Adrenal gland (tissue), 5 donors: ENCODE data around the gene CD93.

ENCODE experiments used
- POLR2A ChIP-seq, 2 donors: fragments of 450-650 bp; IDR thresholded peaks; one replicate each; pipeline ENCODE4 v1.6.1; 2017; ENCODE audit warnings: antibody characterized with exemption in 2 of 2, mild to moderate bottlenecking in 2 of 2, moderate library complexity in 1 of 2
- TF ChIP-seq, protein P1 (sequence below), 6 experiments: fragments of 450-650 bp in 4 of 6; fragments of 200-600 bp in 2 of 6; sonication (generic) in 1 of 6; IDR thresholded peaks; 1 replicate in 5 of 6; 2 replicates in 1 of 6; pipeline versions ENCODE4 v1.5.1 to v1.8.0; 2016 to 2021; ENCODE audit warnings: antibody characterized with exemption in 6 of 6, mild to moderate bottlenecking in 2 of 6, moderate library complexity in 1 of 6
- donor health status: DM: no; HTN: no; CAD: no.

DNA sequence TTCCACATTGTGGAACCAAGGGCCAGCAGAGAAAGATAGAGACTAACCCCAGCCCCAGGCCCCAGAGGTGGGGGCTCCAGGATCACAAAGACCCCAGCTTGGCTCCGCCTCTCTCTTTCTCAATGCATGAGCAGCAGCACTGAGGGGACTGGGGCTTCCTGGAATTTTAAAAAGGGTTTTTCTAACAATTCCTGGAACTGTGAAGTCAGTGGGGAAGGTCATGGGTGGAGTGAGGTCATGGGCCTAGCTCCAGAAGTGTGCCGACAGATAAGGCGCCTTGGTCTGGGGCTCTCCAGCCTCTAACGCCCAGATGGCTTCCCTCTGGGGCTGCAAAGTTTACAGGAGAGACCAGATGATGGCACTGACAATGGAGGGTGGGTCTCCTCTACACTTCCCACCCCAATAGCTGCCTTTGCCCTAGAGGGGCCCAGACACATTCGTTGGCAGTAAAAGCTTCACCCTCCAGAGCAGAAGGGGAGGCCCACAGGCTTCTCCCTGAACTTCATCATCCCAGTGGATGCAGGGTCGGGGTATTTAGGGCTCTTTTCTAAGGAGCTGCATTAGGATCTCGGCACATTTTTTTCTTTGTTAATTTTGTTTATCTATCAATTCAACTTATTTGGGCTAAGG is 46.9 kb upstream of the CD93 start:
- TF ChIP-seq, protein P1, sequence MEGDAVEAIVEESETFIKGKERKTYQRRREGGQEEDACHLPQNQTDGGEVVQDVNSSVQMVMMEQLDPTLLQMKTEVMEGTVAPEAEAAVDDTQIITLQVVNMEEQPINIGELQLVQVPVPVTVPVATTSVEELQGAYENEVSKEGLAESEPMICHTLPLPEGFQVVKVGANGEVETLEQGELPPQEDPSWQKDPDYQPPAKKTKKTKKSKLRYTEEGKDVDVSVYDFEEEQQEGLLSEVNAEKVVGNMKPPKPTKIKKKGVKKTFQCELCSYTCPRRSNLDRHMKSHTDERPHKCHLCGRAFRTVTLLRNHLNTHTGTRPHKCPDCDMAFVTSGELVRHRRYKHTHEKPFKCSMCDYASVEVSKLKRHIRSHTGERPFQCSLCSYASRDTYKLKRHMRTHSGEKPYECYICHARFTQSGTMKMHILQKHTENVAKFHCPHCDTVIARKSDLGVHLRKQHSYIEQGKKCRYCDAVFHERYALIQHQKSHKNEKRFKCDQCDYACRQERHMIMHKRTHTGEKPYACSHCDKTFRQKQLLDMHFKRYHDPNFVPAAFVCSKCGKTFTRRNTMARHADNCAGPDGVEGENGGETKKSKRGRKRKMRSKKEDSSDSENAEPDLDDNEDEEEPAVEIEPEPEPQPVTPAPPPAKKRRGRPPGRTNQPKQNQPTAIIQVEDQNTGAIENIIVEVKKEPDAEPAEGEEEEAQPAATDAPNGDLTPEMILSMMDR (IDR thresholded peaks at IDR 0.05), result no peak
- no peak for TF ChIP-seq POLR2A (IDR thresholded peaks at IDR 0.05)
